ENCODE data around the gene SF3B2.

SF3B2 gene

DNA sequence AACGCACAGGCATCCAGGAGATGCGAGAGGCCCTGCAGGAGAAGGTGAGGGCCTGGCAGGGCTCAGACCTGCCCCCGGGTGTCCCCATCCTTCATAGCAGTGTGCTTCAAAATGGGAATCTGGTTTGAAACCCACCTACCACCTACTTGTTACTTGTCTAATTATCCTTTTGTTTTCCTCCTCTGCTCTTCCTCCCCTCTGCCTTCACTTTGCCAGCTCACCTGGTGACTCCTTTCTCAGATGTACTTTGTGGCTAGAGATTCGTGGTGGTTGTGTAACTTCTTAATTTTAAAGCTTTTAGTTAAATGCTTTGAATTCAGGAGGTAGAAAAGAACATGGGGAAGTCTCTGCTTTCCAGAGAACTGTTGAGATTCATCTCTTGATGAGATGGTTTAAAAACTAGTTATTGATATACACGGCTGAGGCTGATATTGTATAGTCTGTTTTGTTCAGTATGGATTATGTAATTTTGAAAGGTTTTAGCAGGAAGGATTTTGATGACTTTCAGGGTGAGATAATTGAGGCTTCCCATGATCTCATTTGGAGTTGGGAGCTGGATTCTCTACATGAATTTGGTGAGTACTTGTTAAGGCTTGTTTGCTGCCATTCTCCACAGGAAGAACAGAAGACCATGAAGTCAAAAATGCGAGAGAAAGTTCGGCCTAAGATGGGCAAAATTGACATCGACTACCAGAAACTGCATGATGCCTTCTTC is 8.0 kb downstream of the SF3B2 start:
- TF ChIP-seq, protein P1, sequence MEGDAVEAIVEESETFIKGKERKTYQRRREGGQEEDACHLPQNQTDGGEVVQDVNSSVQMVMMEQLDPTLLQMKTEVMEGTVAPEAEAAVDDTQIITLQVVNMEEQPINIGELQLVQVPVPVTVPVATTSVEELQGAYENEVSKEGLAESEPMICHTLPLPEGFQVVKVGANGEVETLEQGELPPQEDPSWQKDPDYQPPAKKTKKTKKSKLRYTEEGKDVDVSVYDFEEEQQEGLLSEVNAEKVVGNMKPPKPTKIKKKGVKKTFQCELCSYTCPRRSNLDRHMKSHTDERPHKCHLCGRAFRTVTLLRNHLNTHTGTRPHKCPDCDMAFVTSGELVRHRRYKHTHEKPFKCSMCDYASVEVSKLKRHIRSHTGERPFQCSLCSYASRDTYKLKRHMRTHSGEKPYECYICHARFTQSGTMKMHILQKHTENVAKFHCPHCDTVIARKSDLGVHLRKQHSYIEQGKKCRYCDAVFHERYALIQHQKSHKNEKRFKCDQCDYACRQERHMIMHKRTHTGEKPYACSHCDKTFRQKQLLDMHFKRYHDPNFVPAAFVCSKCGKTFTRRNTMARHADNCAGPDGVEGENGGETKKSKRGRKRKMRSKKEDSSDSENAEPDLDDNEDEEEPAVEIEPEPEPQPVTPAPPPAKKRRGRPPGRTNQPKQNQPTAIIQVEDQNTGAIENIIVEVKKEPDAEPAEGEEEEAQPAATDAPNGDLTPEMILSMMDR (conservative IDR thresholded peaks at IDR 0.05) = no peak
- TF ChIP-seq ZFX (IDR thresholded peaks at IDR 0.05) = no peak
- H3K27ac ChIP-seq = no peak overlapping the region

DNA sequence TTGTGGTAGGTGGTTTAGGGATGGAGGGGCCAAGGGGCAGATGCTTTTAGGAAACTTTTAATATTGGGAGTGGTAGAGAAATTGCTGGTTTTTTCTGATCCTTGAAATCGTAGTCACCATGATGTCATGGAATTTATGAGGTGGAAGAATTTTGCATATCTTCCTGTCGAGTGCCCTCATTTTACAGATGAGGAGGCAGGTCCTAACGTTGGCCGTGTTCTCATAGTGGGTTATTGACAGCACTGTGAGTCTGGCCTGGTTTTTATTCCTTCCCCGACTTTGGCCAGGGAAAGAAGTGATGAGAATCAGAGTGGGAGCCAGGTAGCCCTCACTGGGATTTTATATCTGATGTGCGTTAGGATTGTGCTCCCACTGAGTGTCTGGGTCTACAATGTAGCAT is 9.1 kb downstream of the SF3B2 start:
- TF ChIP-seq, protein P1 (conservative IDR thresholded peaks at IDR 0.05) = no peak
- no peak for TF ChIP-seq ZFX (IDR thresholded peaks at IDR 0.05)
- H3K27ac ChIP-seq = no peak overlapping the region; the same call in 1 of the 2 replicates

DNA sequence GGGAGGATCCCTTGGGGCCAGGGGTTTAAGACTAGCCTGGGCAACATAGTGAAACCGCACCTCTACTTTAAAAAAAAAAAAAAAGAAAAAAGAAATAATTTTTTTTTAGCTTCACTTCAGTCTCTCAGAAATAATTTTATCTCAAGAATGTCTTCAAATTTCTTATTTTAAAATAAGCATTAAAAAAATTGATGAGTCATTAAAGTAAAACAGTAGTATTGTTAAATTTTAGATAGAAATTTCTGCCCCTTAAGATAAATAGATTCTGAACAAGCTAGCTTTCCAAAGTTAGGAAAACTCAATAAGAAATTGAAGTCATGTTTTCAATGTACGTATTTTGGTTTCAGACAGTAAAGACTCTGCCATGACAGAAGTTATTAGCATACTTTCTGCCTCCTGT is 10.2 kb downstream of the SF3B2 start:
- no peak overlapping the region for H3K27ac ChIP-seq
- no peak for TF ChIP-seq ZFX (IDR thresholded peaks at IDR 0.05)
- TF ChIP-seq, protein P1 (conservative IDR thresholded peaks at IDR 0.05) = no peak

DNA sequence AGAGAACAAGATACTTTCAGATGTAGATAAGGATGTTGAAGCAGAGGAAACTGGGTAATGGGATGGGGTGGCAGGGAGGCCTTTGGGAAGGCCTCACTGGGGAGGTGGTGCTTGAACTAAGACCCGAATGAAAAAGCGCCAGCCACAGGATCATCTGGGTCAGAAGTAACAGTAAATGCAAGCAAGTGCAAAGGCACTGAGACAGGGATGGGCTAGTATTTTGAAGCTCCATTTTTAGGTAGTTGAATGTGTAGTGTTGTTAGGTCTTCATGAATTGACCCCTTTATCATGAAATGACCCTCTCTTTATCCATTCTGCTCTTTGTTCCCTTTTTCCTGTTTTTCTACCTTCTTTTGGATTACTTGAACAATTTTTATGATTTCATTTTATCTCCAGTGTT is 11.7 kb downstream of the SF3B2 start:
- no peak overlapping the region for H3K27ac ChIP-seq
- TF ChIP-seq ZFX (IDR thresholded peaks at IDR 0.05) = no peak
- TF ChIP-seq, protein P1 (conservative IDR thresholded peaks at IDR 0.05) = no peak

DNA sequence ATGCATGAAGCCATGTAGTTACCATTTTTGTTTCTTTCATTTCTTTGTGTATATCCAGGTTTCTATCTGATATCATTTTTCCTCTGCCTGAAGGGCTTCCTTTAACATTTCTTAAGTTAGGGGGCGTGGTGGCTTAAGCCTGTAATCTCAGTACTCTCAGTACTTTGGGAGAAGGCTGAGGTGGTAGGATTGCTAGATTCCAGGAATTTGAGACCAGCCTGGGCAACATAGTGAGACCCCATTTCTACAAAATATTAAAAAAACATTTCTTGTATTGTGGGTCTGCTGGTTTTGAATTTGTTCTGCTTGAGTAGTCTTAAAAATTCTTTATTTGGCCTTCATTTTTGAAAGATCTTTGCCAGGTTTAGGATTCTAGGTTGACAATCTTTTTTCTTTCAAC is 12.4 kb downstream of the SF3B2 start:
- H3K27ac ChIP-seq = no peak overlapping the region
- TF ChIP-seq, protein P1 (conservative IDR thresholded peaks at IDR 0.05) = no peak
- TF ChIP-seq ZFX (IDR thresholded peaks at IDR 0.05) = no peak

DNA sequence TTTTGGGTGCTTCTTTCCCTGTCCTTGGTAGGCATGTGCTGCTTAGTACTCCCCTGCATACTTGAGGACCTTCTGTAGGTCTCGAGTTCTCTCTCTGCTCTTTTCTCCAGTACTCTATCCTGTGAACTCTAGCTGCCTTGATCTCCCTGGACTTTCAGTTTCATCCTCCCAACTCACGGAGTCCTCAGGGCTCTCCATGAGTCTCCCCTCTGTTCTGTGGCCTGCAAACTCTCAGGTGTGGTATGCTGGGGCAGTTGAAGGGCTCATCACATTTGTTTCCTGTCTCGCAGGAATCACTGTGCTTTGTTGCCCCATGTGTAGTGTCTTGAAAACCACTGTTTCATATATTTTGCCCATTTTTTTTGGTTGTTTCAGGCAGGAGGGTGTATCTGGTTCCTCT is 14.6 kb downstream of the SF3B2 start:
- H3K27ac ChIP-seq = no peak overlapping the region
- TF ChIP-seq ZFX (IDR thresholded peaks at IDR 0.05) = no peak
- TF ChIP-seq, protein P1 (conservative IDR thresholded peaks at IDR 0.05) = no peak

DNA sequence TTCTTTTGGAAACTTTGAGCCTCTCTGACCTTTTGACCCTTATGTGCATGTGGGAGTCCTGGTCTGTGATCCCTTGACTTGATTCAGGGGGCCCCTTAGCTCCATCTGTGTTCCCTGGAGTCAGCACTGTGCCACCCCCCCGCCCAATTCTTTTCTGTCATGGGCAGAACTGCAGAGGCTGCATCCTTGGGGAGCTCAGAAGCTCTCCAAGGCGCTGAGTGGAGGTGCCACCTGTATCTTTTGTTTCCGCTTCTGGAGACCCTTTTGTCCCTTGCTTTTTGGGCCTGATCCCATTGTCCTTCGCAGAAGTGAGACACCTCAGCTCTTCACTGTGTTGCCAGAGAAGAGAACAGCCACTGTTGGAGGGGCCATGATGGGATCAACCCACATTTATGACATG is 15.5 kb downstream of the SF3B2 start:
- no peak overlapping the region for H3K27ac ChIP-seq
- TF ChIP-seq, protein P1 (conservative IDR thresholded peaks at IDR 0.05) = no peak
- no peak for TF ChIP-seq ZFX (IDR thresholded peaks at IDR 0.05)

Data from C4-2B (cell line).